ENCODE data around the gene KIT.

KIT gene

GRCh38 chr4:54662123-54662522 is 4.4 kb downstream of the KIT start:
- Histone ChIP-seq H3F3A (ENCODE audit: insufficient read depth) (no peaks in the 10 kb centered on the region), H3K9me3 (ENCODE audit: insufficient read depth, low read length) (no peaks in the 10 kb centered on the region)

GRCh38 chr4:54662901-54663585 is 5.3 kb downstream of the KIT start:
- no peak for TF ChIP-seq CTCF (IDR thresholded peaks at IDR 0.05; ENCODE audit: insufficient read depth, low read length, poor library complexity, severe bottlenecking)
- no peak for TF ChIP-seq EZH2phosphoT487 (conservative IDR thresholded peaks at IDR 0.05; ENCODE audit: low read length)
- Histone ChIP-seq H3K9me2 (replicated peaks; ENCODE audit: insufficient read depth, low read length) (no peaks in the 10 kb centered on the region), H3K27ac (ENCODE audit: low read depth, low read length) (no peak overlapping the region), H3K9ac (ENCODE audit: low read length) (no peak overlapping the region), H3K27me3 (ENCODE audit: low read length) (no peaks in the 10 kb centered on the region), H3F3A (ENCODE audit: insufficient read depth) (no peaks in the 10 kb centered on the region), H3K79me2 (ENCODE audit: insufficient read depth, low read length) (no peaks in the 10 kb centered on the region), H3K36me3 (ENCODE audit: low read length) (no peaks in the 10 kb centered on the region), H3K4me2 (ENCODE audit: low read depth, low read length, poor library complexity, severe bottlenecking) (no peak overlapping the region), H2AFZ (ENCODE audit: low read depth, low read length, severe bottlenecking) (no peak overlapping the region), H4K20me1 (ENCODE audit: low read depth, low read length) (no peaks in the 10 kb centered on the region), H3K9me3 (ENCODE audit: insufficient read depth, low read length) (no peaks in the 10 kb centered on the region), H3K4me3 (ENCODE audit: insufficient read depth, low read length, poor library complexity, severe bottlenecking) (no peak overlapping the region)

More at GRCh38 chr4:54662123-54662522, 4.4 kb downstream of the KIT start:
- no peaks in the 10 kb centered on the region for H3K9me2 ChIP-seq (replicated peaks; ENCODE audit: insufficient read depth, low read length)
- no peaks in the 10 kb centered on the region for H3K36me3 ChIP-seq (ENCODE audit: low read length)
- H3K79me2 ChIP-seq (ENCODE audit: insufficient read depth, low read length): no peaks in the 10 kb centered on the region
- H3K27ac ChIP-seq (ENCODE audit: low read depth, low read length): no peak overlapping the region
- H3K27me3 ChIP-seq (ENCODE audit: low read length): no peaks in the 10 kb centered on the region
- H3K4me2 ChIP-seq (ENCODE audit: low read depth, low read length, poor library complexity, severe bottlenecking): no peak overlapping the region
- H3K9ac ChIP-seq (ENCODE audit: low read length): no peak overlapping the region
- TF ChIP-seq EZH2phosphoT487 (conservative IDR thresholded peaks at IDR 0.05; ENCODE audit: low read length) (no peak), CTCF (IDR thresholded peaks at IDR 0.05; ENCODE audit: insufficient read depth, low read length, poor library complexity, severe bottlenecking) (no peak)
- H4K20me1 ChIP-seq (ENCODE audit: low read depth, low read length): no peaks in the 10 kb centered on the region
- no peak overlapping the region for H2AFZ ChIP-seq (ENCODE audit: low read depth, low read length, severe bottlenecking)
- H3K4me3 ChIP-seq (ENCODE audit: insufficient read depth, low read length, poor library complexity, severe bottlenecking): no peak overlapping the region

- no peak for TF ChIP-seq EZH2phosphoT487 (conservative IDR thresholded peaks at IDR 0.05; ENCODE audit: low read length)
- no peak for TF ChIP-seq CTCF (IDR thresholded peaks at IDR 0.05; ENCODE audit: insufficient read depth, low read length, poor library complexity, severe bottlenecking)
- Histone ChIP-seq H4K20me1 (ENCODE audit: low read depth, low read length) (no peaks in the 10 kb centered on the region), H3K27ac (ENCODE audit: low read depth, low read length) (no peak overlapping the region)
These were observed 6.6 kb downstream of the KIT start for GRCh38 chr4:54664400-54664799.

More at GRCh38 chr4:54664400-54664799, 6.6 kb downstream of the KIT start:
- Histone ChIP-seq H2AFZ (ENCODE audit: low read depth, low read length, severe bottlenecking) (no peak overlapping the region), H3K4me3 (ENCODE audit: insufficient read depth, low read length, poor library complexity, severe bottlenecking) (no peak overlapping the region), H3F3A (ENCODE audit: insufficient read depth) (no peaks in the 10 kb centered on the region), H3K4me2 (ENCODE audit: low read depth, low read length, poor library complexity, severe bottlenecking) (no peak overlapping the region), H3K9ac (ENCODE audit: low read length) (no peak overlapping the region), H3K36me3 (ENCODE audit: low read length) (no peaks in the 10 kb centered on the region), H3K79me2 (ENCODE audit: insufficient read depth, low read length) (no peaks in the 10 kb centered on the region), H3K27me3 (ENCODE audit: low read length) (no peaks in the 10 kb centered on the region), H3K9me2 (replicated peaks; ENCODE audit: insufficient read depth, low read length) (no peaks in the 10 kb centered on the region), H3K9me3 (ENCODE audit: insufficient read depth, low read length) (no peaks in the 10 kb centered on the region)

Data from SU-DHL-6 (cell line).